Measurements from ENCODE around the gene PLCB1.

PLCB1 gene

DNA sequence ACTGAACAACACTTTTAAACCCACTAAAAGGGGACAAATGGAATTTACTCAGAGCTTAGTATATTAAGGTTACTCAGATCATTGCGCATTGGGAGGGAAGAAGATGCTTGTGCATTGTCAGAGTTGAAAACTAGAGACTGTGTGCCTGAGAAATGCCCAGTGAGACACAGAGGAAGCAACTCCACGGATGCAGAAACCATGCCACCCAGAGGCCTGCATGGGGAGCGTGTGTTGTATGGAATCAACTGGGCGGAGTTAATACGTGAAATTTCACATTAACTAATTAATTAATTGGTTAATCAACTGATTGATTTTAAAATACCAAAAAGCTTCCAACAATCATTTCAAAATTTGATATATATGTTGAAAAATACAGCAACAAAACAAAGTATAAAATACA lies 391.6 kb downstream of the PLCB1 start:
- DNase-seq, result no peak

DNA sequence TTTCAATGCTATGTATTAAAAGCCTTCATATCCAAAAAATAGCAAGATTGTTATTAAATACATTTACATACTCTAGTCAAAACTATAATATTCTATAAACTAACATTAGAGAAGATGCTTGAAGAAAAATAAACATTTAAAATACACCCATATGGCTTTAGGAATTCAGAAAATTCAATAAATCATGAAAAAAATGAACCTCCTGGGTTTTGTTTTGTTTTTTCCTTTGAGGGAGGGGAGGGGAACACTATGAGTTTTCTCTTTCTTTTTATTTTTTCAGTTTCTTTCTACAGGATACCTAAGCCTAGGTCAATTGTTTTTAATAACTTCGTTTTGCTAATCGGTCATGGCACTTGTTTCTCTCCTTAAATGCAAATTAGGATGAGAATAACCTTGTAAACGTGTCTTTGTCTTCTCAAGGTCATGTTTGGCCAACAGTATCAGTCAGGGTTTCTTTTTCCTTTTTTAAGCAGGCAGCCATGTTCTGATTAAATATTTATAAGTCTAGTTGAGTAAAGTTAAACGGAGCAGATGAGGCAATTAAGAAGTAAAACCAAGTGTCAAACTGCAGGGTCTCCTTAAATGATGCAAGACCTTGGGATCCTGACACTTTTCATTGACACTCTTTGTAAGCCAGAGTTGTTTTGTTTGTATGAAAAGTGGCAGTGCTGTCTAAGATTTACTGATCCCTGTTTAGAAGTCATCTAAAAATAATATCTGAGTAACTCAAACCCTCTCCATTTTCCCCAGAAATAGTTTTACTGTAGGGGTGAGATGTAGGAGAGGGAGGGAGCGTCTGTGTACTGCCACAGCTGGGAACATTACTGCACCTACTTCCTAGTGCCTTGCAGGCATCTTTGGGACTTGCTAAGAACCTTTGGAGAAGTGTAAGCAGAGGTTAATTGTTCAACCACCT lies 392.3 kb downstream of the PLCB1 start:
- DNase-seq, result no peak

DNA sequence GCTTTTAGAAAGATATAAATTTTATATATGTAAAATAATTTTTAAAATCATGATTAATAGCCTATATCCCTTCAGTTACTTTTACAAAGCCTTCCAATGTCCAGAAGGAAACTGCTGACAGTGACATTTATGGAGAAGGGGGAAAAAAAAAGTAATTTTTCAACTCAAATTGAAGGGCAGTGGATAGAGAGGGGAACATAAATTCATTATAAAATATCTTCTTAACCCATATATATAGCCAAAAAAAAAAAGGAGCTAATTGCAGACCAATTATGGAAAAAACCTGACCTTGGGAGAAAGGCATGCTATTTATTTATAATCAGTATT lies 392.9 kb downstream of the PLCB1 start:
- no peak for DNase-seq

DNA sequence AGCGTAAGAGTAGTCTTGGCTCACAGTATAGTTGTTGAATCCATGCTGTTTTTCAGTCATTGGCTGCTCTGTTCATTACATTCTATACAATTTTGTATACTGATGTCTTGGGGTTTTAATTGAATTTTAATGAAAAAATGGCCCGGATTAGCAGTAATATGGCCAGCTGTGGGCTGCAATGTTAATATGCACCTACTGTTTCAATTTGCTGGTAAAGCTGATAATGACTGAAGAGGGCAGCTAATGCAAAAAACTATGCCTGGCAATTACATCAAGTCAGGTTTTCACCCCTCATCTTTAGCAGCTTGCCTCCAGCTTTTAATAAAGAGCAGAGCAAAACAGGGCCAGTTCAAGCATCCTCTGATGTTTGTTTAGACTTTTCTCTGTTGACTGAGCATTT lies 394.5 kb downstream of the PLCB1 start:
- no peak for DNase-seq

DNA sequence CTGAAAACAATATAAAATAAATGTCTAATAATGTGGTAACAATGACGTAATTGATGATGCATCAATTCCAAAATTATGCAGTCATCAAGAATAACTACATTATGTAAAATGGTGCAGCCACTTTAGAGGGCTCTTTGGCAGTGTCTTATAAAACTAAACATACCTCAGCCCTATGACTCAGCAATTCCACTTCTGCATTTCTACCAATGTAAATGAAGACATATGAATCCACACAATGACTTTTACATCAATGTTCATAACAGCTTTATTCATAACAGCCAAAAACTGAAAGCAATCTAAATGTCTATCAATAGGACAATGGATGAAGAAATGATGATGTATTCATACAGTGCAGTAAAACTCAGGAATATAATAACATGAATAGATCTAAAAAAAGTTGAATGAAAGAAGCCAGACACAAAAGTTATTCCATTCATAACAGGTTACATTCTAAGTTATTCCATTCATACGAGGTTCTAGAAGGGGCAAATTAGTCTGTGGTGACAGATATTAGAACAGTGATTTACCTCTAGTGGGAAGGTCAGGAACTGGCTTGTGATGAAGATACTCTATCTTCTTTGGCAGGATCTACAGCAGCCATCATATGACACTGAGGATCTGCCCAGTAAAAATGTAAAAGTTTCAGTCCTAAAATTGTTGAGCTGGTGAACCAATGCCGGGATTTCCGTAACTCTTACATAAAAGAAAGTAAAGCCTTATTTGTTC lies 396.1 kb downstream of the PLCB1 start:
- peak in 1 of 2 donors; percentile 93 for DNase-seq

DNA sequence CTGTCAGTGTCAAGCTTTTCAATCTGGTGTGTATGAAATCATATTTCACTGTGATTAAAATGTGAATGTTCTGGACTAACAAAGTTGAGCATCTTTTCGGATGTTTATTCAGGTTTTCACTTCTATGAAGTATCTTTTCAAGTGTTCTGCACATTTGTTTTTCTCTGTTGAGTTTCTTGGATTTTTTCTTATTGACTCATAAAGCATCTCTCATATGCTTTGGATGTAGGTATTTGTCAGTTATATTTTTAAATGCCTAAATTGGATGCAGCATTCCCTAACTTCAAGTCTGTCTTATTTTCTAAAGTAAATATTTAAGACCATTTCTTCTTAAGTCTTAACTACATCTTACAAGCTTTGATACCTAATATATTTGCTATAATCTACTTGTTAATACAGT lies 398.0 kb downstream of the PLCB1 start:
- DNase-seq, result no peak

DNA sequence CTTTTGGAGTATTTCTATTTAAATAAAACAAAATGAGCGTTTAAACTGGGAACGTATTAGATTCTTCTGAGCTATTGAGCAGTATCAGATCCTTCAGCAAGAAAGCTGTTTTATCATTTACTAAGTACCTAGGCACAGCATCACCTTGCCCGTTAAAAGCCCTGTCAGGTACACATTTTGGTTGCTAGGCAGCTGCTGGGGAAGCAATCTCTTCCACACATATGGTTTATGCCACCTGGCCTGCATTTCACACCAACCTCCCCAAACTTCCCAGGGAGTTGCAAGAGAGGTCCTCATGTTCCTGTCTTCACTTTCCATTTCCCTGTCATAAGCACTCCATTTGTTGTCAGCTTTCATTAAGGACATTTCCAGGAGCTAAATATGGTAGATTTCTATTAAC lies 400.1 kb downstream of the PLCB1 start:
- DNase-seq, result no peak

DNA sequence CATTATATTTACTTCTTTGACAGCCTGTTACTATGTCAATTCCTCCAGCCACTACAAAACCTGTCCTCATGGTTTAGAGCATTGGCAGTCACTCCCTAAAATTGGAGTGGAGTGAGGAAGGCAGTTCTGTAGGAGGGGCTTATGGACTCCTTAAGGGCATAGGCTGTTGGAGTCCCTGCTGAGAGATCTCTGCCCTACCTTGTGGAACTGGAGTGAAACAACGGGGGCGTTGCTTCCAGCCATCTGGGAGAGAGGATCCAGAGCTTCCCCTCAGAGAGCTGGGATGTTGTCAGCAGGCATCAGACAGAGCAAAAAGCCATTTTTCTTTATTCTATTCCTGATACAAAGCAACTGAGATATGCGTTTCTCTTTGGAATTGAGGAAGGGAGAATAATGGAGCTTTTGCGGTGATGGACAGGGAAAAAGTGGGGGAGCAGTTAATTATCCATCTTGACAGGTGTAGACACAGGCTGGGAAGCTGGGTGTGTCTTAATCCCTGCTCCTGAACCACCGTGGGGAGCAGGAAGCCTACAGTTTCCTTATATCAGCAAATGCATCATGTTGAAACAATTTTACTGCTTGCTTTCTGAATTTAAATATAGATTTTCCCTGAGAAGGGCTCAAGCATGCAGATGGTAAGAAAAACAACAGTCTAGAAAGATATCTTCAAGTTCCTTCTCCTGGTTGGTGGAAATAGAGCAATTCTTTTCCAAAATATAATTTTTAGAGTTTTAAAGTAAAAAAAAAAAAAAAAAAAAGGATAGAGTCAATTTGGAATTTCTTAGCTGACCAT lies 402.5 kb downstream of the PLCB1 start:
- DNase-seq, result no peak

DNA sequence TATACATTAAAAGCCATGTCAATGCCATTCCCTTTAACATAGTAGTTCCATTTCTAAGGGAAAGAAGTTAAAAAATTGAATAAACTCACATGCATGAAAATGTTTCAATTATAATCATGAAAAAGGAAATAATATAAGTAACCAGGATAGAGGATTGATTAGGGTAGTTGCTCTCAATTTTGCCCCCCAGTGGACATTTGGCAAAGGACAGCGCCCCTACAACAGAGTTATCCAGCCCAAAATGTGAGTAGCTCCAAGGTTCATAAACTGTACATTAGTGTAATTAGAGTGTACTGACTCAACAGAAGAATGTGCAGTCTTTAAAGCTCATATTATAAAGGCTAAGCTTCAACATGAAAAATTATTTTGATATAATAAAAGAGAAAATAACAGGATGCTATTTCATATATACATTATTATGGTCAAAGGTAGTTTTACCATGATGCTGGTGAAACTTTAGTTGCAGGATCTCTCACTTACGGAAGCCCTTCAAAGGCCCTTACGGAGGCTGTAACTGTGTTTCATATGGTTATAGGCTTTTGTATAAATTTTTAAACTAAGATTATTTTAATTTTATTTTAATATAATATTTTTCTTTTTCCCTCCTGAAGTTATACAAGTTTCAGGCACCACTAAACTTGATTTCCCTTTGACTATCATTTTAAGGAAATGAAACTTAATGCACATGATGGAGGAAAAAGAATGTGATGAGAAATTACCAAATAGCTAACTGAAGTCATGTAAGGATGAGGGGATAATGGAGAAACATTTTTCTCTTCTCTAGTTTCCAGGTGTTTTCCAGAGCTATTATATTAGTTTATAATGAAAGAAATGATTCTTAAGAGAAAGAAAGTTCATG lies 403.6 kb downstream of the PLCB1 start:
- no peak for DNase-seq

DNA sequence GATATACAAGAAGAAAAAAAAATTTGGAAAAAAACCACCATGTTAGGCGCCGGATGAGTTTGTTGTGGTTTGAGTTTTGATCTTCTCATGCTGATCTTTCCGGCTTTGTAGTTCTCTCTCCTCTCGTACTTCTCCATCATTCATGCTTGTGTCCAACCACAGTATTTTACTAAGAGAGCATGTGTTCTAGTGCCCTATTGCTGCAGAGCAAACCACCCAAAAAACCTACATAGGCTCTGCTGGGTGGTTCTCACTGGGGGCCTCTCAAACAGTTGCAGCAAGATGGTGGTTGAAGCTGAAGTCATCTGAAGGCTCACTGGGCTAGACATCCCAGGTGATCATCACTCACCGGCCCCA lies 404.2 kb downstream of the PLCB1 start:
- no peak for DNase-seq

DNA sequence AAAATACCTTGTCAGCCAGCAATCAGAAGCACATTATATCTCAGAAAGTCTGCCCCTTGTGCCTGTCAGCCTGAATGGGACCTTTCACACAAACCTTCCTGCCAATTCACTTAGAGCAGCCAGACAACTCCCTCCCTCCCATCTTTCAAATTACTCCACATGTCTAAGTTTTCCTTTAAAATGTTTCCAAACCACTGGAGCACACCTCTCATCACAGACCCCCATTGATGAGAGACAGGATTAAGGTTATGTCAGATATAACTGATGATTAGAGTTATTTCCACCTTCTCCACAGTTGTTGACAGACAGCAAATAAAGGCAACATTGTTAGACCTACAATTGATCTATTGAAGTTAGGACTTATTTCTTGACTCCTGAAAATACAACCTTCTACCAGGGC lies 408.4 kb downstream of the PLCB1 start:
- no peak for DNase-seq

DNA sequence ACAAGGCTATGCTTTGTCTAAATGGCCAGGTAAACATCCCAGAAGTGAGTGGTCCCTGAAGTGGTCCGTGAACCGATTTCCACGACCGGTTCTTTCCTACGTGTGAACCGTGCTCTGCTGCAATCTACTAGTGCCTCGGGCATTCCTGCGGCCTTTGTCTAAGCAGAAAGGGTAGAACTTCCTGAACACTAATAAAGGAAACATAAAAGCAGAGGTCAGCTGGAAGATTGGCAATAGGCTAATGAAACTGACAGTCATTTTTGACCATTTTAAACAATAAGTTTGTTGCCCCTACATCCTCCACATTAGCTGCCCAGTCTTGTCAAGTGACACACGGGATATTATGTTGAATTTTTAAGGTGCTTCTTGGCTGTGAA lies 410.0 kb downstream of the PLCB1 start:
- no peak for DNase-seq

DNA sequence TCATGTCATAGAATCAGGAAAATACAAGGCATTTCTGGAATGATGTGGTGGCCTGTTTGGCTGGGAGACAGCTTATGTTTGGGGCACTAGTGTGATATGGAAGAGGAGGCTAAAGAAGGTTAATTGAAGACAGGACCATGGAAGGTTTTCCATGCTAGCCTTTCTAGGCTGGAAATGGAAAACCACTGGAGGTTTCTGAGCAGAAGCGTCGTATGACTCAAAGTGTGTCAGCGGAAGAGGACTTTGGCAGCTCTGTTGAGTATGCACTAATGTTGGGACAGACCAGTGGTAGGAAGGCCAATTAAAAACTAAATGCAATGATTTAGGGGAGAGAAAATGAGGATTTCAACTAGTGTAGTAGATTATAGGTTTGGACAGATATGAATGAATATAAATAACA lies 413.1 kb downstream of the PLCB1 start:
- no peak for DNase-seq

DNA sequence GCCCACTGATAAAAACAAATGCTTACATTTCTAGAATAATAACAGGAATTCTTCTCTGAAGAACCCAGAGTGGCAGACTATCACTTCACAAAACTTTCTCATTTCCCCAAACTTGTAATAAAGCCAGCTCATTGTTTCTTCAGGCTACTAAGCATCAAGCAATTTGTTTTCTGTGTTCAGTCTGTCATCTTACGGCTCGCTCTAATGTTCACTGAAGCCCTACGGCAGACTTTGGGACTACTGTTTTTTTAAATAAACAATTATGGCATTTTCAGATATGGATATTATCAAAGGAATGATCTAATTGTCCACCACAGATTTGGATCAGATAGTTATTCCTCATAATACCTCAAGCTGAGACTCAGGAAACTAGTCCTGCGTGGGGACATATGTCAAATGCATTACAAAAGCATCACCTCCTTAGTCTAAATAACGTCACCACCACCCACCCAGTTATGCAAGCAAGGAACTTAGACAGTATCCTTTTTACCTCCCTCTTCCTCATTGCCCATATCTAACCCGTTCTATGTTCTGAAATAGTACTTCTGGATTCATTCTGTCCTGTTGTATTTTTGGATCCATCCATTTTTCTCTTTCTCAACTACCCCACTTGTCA lies 415.1 kb downstream of the PLCB1 start:
- DNase-seq, result no peak

DNA sequence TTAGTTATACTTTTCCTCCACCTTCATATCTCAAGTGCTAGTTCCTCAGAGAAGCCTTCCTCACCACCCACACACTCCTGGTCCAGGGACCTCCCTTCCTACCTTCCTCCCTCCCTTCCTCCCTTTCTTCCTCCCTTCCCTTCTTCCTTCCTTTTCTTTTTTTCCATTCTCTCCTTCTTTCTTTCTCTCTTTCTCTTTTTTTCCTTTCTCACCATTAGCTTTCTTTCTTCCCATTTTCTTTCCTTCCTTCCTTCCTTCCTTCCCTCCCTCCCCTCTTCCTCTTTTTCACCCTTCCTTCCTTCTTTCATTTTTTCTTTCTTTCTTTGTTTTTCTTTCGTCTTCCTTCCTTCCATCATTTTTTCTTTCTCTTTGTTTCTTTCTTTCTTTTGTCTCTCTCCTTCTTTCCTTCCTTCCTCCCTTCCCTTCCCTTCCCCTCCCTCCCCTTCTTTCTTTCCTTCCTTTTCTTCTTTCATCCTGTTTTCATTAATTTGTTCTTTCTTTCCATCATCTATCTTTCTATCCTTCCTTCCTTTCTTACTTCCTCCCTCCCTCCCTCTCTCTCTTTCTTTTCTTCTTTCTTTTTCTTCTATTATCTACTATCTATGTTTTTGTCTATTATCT lies 416.0 kb downstream of the PLCB1 start:
- no peak for DNase-seq

DNA sequence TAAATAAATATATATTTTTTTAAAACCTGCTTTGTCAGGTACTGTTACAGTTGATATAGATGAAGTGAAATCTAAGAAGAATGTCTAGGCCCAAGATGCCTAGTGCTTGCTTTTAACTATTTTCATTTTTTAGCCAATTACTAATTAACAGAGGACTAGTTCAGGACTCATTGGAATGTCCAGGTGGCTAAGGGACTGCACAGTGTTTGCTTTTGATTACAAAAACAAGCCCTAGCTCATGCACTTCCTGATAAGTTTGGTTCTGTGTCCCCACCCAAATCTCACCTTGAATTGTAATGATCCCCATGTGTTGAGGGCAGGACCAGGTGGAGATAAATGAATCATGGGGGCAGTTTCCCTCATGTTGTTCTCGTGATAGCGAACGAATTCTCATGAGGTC lies 417.1 kb downstream of the PLCB1 start:
- DNase-seq, result no peak

DNA sequence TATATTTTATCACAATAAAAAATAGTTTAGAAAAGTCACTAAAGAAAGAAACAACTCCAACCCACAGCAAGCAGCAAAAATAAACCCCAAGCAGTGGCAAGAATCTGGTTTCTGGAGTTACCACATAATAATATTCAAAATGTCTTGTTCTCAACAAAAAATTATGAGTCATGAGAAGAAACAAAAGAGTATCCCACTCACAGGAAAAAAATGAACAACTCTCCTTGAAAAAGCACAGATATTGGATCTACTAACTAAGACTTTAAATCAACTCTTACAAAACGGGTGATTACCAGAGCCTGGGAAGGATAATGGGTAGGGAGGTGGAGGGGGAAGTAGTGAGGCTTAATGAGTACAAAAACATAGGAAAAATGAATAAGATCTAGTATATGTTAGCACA lies 425.6 kb downstream of the PLCB1 start:
- no peak for DNase-seq

DNA sequence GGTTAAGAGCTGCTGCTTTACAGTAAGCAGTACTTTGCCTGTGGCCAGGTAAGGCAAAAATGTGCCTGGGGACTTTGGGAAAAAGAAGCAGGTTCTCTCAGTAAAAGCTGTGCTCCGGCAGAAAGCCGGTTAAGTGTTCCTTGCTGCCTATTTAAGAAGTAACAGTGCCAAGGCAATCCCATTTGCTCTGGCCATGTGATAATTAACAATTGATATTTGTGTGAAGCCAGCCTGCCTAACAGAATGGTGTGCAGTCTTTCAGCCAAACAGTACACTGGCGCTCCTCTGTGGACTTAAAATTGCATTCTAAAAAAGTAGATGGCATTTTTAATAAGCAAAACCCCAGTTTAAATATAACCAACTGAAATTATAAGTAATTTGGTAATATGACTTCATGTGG lies 430.3 kb downstream of the PLCB1 start:
- DNase-seq, result no peak

DNA sequence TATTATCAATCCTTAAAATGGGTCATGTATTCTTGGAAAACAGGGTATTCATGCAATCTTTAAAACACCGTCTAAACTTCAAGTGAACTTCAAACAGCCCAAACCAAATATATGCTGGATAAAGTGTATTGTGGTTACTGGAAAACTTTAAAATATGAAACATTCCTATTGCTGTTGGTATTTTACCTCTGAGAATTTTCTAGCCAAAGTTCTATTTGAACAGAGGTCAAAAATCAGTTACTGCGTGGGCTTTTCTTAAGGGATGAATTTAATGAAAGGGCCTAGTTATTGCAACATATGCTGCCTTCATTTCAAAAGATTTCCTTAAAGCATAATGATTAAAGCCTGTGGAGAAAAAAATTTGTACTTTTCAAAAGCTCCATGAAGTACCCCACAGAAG lies 436.0 kb downstream of the PLCB1 start:
- DNase-seq, result no peak

DNA sequence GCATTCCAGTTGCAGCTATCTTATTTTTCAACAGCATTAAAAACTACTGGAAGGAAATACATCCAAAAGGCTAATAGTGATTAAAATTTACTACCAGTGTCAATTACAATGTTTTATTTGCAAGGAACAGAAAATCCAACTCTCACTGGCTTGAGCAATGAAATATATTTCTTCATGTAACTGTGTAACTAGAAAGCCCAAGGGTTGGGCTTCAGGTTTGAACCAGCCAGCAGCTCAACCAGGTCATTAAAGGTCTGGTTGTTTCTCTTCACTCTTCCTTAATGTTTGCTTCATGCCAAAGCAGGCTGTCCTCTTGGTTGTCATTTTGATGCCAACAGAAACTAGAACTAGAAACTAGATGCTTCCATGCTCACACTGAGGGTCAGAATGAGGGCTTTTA lies 437.7 kb downstream of the PLCB1 start:
- no peak for DNase-seq

DNA sequence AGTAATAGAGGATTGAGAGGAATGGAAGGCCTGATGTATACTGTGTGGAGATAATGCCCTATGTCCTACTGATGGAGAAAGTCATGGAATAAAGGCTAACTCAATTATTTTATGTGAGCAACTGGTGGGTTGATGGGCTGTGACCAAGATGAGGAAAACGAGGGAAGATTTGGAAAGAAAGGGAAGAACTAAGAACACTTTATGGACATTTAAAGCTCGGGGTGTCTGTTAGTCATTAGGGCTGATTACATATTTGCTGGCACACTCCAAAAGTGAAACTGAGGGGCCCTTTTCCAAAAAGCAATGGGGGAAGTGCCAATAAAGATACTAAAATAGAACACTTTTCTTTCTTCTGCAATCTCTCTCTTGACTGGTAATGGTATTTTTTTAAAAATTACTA lies 439.5 kb downstream of the PLCB1 start:
- DNase-seq, result peak in 1 of 2 donors; percentile 36

DNA sequence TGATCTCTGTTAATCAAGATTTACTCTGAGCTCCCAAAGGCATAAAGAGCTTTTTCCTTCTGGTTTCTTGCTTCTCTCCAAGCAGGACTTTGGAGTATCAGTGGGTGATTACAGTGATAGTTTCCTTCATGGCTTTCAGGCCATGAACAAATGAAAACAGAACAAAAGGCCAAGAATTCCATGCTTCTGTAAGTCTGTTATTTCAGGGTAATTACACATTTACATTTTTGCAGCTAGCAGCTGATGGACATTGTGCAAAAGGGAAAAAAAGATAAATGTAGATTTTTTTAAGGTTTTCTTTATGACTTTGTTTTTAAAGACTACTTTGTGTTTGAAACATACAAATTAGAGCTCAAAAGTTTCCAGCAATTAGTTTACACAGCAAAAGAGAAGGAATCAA lies 441.6 kb downstream of the PLCB1 start:
- no peak for DNase-seq
